K562 treated with DMSO at 1 percent for 12 hours (cell line): ENCODE measurements around the gene OR5D18. TPM values are rescaled to one million over a fixed set of nuclear protein-coding genes. Genes with fewer than 3 reads are reported as not detected.

Experiments
- total RNA-seq: library from RNA; unstranded; fragments of 300-600 nt; gene quantifications from 2 replicates; pipeline ENCODE4 v1.2.3, GENCODE V29; 2022; ENCODE audit not compliant: insufficient read depth

The OR5D18 gene
- total RNA-seq = not detected in 2 replicates

GRCh38 chr11:55819330-55819729 is at the start of gene OR5D18:
OR5D18 (plus strand) TSS chr11:55819630; CDS start chr11:55819630, 0 bp downstream.

GRCh38 chr11:55773138-55773537 is 46.3 kb upstream of the OR5D18 start, which contains the start of gene OR5D13:
OR5D13 (plus strand) TSS chr11:55773438; CDS start chr11:55773438, 0 bp downstream.

GRCh38 chr11:55795256-55795655 is 24.2 kb upstream of the OR5D18 start, which contains the start of gene OR5D14:
OR5D14 (plus strand) TSS chr11:55795556; CDS start chr11:55795556, 0 bp downstream.

GRCh38 chr11:55811067-55811466 is 8.4 kb upstream of the OR5D18 start, which contains the start of gene OR5L1:
OR5L1 (plus strand) TSS chr11:55811367; CDS start chr11:55811467, 100 bp downstream.

GRCh38 chr11:55826919-55827318 is 7.5 kb downstream of the OR5D18 start, which contains the start of gene OR5L2:
OR5L2 (plus strand) TSS chr11:55827219; CDS start chr11:55827219, 0 bp downstream.

GRCh38 chr11:55838452-55838851 is 19.0 kb downstream of the OR5D18 start, which contains the start of gene OR5D16:
OR5D16 (plus strand) TSS chr11:55838752; CDS start chr11:55838752, 0 bp downstream.

Other genes starting within 250 kb of the OR5D18 start
- not detected in 2 replicates for gene OR4C16, start 247.5 kb upstream of the OR5D18 start, total RNA-seq
- gene OR4C11, start 212.0 kb upstream of the OR5D18 start, total RNA-seq = not detected in 2 replicates
- not detected in 2 replicates for gene OR4P4, start 184.5 kb upstream of the OR5D18 start, total RNA-seq
- gene OR4S2, start 171.3 kb upstream of the OR5D18 start, total RNA-seq = not detected in 2 replicates
- not detected in 2 replicates for gene OR4C6, start 157.4 kb upstream of the OR5D18 start, total RNA-seq
- gene OR5D13, start 46.2 kb upstream of the OR5D18 start, total RNA-seq = not detected in 2 replicates
- not detected in 2 replicates for gene OR5D14, start 24.1 kb upstream of the OR5D18 start, total RNA-seq
- gene OR5L1, start 8.3 kb upstream of the OR5D18 start, total RNA-seq = not detected in 2 replicates
- gene OR5L2, start 7.6 kb downstream of the OR5D18 start, total RNA-seq = not detected in 2 replicates
- not detected in 2 replicates for gene OR5D16, start 19.1 kb downstream of the OR5D18 start, total RNA-seq
- not detected in 2 replicates for gene TRIM51, start 63.7 kb downstream of the OR5D18 start, total RNA-seq
- gene OR5W2, start 95.0 kb downstream of the OR5D18 start, total RNA-seq = not detected in 2 replicates
- gene OR5I1, start 116.8 kb downstream of the OR5D18 start, total RNA-seq = not detected in 2 replicates
- not detected in 2 replicates for gene OR10AG1, start 150.3 kb downstream of the OR5D18 start, total RNA-seq
- gene OR5F1, start 175.0 kb downstream of the OR5D18 start, total RNA-seq = not detected in 2 replicates
- not detected in 2 replicates for gene OR5AS1, start 208.0 kb downstream of the OR5D18 start, total RNA-seq